HG02571 (cell line): ENCODE data around the gene TSHZ3.

Experiments used
- ATAC-seq: cut with Tn5 transposase; IDR thresholded peaks from one replicate; pipeline ENCODE4 v1.9.1; 2021; ENCODE audit warnings: mild to moderate bottlenecking, moderate library complexity; ENCODE audit not compliant: unreplicated experiment

TSHZ3 gene

DNA sequence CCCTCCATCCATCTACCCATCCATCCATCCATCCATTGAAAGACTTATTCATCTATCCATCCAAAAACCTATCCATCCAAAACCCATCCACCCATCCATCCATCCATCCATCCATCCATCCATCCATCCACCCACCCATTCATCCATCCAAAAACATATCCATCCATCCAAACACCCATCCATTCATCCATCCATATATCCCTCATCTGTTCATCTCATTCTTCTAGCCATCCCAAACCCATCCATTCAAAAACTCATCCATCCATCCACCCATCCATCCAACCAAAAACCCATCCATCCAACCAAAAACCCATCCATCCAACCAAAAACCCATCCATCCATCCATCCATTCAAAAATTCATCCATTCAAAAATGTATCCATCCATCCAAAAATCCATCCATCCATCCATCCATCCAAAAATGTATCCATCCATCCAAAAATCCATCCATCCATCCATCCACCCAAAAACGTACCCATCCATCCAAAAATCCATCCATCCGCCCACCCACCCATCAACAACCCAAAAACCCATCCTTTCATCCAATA lies 56.5 kb downstream of the TSHZ3 start:
- no peak for ATAC-seq

- no peak for ATAC-seq
These were observed 58.2 kb downstream of the TSHZ3 start for GRCh38 chr19:31290931-31291590.

- no peak for ATAC-seq
These were observed 59.3 kb downstream of the TSHZ3 start for GRCh38 chr19:31289976-31290375.

DNA sequence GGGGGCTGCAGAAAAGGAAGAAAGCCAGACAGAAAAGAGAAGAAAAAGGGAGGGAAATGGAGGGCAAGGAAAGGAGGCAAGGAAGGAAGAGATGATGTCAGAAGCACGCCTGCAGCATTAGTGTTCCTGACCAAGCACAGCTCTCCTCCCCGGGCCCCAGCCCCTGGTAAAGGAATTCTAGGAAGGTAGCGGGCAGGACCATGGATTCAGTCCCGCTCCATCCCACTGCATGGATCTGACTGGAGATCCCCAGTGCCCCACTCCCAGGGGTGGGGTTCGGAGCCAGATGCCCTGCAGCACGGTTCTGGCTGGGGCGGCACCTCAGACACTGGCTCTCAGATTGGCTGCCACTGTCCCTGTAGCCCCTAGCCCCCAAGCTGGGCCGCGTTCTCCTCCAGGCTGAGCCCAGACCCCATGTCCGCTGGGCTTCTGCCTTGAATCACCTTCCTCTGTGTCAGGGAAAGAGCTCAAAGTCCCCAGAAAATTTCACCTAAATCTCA lies 59.8 kb downstream of the TSHZ3 start:
- ATAC-seq: no peak

DNA sequence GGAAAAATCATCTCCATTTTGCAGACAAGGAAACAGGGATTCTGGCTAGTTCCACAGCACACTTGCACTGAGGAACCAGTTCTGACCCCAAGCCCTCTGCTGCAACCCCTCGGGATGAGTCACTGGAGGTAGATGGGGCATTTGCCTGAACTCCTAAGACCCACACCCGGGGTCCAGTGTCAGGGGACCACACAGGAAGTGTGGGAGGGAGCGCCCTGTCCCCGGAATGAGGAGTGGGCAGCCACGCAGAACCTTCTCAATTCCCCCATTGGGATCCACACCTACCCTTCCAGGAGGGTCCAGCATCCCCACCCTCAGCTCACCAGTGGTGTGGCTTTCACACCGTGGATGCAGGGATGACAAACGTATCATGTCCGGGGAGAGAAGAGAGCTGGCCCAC lies 62.7 kb downstream of the TSHZ3 start:
- no peak for ATAC-seq

- no peak for ATAC-seq
These were observed 63.5 kb downstream of the TSHZ3 start for GRCh38 chr19:31285744-31286143.

GRCh38 chr19:31284621-31285020 lies 64.6 kb downstream of the TSHZ3 start:
- no peak for ATAC-seq

DNA sequence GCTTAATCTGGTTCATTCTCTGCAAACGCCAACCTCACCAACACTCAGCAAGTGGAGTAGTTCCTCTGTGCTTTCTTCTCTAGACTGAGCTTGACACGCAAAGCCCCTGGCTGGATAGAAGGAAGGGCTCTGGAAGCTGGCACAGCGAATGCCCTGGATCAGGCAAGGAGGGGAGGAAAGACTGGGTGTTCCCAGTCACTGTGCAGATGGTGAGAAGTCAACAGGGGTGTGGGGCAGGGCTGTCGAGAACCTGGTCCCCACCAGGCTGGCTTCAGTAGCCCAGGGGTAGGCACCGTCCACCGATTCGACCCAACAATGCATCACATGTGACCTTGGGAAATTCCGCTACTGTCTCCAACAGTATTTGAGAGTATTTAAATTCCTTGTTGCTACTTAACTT lies 65.5 kb downstream of the TSHZ3 start:
- no peak for ATAC-seq

GRCh38 chr19:31282346-31282745 lies 66.9 kb downstream of the TSHZ3 start:
- no peak for ATAC-seq

DNA sequence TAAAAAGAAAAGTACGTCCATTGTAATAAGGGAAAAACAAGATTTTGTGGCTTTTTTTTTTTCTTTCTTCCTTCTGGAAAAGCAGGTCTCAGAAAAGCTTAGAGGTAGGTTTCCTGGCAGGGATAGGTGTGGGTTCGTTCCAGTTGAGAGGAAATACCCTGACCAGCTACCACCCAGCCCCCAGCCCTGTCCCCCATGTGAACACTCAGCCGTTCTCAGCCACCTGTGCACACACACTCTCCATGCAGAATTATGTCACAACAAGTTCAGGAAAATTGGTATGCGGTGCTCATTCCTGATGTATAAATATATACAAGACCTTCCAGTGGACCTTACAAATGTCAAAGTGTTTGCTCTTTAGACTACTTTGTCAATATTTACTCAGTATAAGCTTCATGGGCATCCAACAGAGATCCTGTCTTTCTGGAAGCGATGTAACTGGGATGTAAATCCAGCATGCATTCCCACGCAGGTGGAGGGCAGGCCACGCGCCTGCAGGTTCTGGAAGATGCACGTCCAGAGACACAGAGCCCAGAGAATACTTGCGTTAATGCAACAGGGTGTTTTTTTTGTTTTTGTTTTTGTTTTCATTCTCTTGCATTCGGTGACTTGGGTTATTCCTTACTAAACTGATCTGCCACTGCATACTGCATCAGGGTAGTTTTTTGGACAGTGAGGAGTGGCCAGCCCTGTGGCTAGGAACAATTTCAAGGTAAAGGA lies 68.8 kb downstream of the TSHZ3 start:
- ATAC-seq: no peak

- ATAC-seq: no peak
These were observed 69.8 kb downstream of the TSHZ3 start for GRCh38 chr19:31279436-31279765.

DNA sequence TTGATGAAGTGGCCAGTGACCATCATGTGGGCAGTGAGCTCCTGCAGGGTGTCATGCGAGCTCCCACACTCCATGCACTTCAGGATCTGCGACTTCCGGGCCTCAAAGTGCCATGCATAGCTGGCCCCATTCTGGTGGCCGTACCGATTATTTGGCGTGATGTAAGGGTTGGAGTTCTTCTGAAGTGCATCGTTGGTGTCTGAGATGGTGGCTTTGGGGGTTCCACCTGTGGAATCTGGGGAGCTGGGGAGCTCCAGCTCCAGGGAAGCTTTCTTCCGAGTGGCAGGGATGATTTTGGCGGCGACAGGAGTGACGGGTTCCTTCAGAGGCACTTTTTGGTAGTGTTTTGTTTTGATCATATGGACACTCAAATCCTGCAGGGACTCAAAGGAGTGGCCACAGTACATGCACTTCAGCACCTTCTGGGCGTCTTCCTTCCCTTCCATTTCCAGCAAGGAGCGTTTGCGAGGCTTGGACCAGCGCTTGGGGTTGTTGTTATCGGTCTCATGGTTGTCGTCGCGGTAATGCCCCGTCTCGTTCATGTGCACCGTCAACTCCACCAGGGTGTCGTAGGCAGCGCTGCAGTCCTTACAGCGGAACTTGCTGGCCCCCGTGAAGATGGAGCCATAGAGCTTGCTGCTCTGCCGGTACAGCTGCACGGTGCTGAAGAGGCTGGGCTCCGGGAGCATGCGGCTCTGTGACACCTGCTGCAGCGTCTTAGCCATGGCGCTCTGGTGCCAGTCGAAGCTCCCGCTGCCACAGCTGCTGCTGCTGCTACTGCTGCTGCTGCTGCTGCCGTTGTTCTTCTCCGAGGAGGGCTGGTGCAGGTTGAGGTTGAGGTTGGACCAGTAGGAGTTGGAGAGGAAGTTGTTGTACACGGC lies 70.4 kb downstream of the TSHZ3 start:
- ATAC-seq: no peak

DNA sequence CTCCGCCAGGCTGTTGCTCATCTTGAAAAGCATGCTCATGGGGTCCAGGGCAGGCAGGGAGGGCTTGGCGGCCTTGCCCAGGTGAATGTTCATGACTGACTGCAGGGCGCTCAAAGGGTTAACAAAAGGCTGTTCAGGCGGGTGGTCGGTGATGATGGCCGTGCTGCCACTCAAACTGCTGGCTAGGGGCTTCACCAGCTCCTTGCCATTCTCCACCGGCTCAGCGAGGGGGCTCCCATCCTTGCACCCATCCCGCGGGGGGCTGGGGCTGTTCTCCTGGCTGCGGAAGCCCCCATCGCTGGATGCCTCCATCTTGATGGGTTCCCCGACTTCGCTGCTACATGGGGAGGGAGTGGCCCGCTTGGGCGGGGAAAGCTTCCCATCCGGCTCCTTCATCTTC lies 71.7 kb downstream of the TSHZ3 start:
- ATAC-seq: no peak

GRCh38 chr19:31276831-31277230 lies 72.4 kb downstream of the TSHZ3 start:
- ATAC-seq: no peak

GRCh38 chr19:31275068-31275334 lies 74.2 kb downstream of the TSHZ3 start:
- no peak for ATAC-seq

- no peak for ATAC-seq
These were observed 74.8 kb downstream of the TSHZ3 start for GRCh38 chr19:31274251-31275067.

- no peak for ATAC-seq
These were observed 76.6 kb downstream of the TSHZ3 start for GRCh38 chr19:31272583-31273106.

GRCh38 chr19:31271306-31271911 lies 77.8 kb downstream of the TSHZ3 start:
- ATAC-seq: no peak

GRCh38 chr19:31270897-31271296 lies 78.3 kb downstream of the TSHZ3 start:
- no peak for ATAC-seq
